T-helper 1 cell (primary cell): Measurements from ENCODE around the gene BARX1.

Experiments
- DNase-seq, 5 donors: peaks; one replicate each; pipeline ENCODE4 v3.0.0-alpha.2; 2012 to 2020

BARX1 gene

GRCh38 chr9:93916358-93916757, 38.8 kb downstream of the BARX1 start:
- no peak for DNase-seq

- DNase-seq, result no peak
Observed at GRCh38 chr9:93911801-93912554, 43.2 kb downstream of the BARX1 start.

GRCh38 chr9:93911136-93911745, 43.9 kb downstream of the BARX1 start:
- DNase-seq, result no peak

GRCh38 chr9:93910598-93910997, 44.6 kb downstream of the BARX1 start:
- no peak for DNase-seq

GRCh38 chr9:93910196-93910595, 45.0 kb downstream of the BARX1 start:
- no peak for DNase-seq

DNA sequence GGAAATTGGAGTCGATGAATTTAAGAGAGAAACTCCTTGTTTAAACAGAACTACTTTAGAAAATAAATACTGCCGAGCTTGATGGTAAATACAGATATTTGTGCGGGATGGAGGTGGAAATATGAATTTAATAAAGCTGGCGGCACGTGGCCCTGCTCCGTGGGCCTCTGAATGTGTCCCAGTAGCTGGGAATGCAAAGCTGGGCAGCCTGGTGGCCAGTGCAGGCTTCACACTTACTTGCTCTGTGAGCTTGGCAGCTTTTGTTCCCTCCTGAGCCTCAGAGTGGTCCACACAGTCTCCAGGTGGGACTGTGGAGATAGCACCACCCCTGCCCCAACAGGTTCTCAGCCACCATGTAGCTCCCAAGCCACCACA, 45.9 kb downstream of the BARX1 start:
- no peak for DNase-seq

GRCh38 chr9:93908591-93909241, 46.4 kb downstream of the BARX1 start:
- DNase-seq, result no peak

GRCh38 chr9:93907551-93908199, 47.5 kb downstream of the BARX1 start:
- DNase-seq, result no peak

- no peak for DNase-seq
Observed at GRCh38 chr9:93906195-93906880, 48.8 kb downstream of the BARX1 start.

- DNase-seq, result no peak
Observed at GRCh38 chr9:93905473-93906133, 49.6 kb downstream of the BARX1 start.

DNA sequence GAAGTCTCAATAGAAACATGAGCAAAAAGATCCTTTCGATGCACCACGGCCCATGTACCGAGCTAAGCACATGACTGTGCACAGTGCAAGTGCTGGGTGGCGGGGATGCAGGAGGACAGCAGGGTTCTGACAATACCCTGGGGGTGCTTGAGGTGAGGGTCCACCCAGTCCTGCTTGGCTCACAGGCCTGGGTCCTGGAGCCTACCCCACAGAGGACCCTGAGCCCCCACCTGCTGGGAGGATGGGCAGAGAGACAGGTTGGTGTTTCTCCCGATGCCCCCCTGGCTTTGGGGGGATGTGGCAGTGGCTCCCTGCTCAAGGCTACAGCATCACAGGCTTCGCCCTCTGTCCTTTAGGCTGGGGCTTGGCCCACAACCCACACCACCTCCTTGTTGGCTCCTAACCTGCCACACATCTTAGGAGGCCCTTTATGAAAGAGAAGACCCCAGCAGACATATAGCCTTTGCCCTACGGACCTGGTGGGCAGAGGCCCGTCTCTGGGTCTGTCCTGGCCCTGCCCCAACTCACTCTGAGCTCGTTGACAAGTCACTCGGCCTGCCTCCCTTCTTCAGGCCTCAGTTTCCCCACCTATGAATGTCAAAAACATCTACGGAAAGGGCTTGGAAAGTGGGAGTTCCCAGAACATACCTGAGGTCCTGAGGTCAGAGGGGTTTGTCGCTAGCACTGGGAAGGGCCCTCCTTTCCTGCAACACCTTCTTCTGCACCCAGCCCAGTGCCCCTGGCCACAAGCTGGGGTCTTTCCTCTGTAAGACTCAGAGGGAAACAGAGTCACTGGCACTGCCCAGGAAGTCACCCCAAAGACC, 50.3 kb downstream of the BARX1 start:
- DNase-seq, result no peak

- no peak for DNase-seq
Observed at GRCh38 chr9:93903886-93904648, 51.1 kb downstream of the BARX1 start.

DNA sequence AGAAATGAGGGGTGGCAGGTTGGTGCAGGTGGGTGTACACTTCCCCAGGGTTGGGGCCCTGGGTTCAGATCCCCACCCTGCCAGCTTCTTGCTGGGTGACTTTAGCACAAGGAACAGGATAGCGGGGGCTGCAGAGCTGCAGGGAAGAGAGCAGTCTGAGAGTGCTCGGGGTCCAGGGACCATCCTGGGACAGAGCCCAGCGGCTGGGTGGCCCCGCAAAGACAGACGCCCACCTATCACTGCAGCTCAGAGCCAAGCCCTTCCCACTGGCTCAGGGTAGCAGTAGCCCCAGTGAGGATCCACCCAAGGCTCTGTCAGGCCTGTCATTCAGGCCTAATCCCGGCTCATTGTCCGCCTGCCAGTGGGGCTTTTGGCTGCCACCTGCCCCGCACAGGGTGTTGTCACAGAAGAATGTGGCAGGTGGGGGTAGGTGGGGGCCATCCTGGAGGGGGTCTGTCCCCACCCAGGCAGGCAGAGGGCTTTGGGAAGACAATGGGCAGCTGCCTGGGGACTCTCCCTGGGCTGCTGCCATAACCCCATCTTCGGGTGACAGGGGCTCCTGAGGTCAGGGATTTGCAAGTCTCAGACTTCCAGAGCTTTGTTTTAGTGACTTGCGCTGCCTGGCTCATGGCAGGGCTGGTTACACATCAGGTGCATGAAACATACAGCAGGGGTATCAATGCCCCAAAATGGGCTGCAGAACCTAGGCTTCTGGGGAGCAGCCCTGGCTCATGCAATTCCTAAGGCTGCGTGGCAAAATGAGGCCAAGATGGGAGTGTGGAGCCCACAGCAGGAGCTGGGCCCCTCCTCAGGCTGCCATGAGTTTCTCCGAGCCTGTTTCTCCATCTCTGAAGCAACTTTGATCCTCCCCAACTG, 52.1 kb downstream of the BARX1 start:
- DNase-seq, result no peak

GRCh38 chr9:93902051-93902779, 52.9 kb downstream of the BARX1 start:
- no peak for DNase-seq
